OCI-LY7 (cell line): ENCODE measurements around the gene GALR1.

Experiments used
- CTCF ChIP-seq: fragments of 200-600 bp; sonication (generic); conservative IDR thresholded peaks from 2 replicates; pipeline ENCODE4 v1.5.1; 2014; ENCODE audit warnings: mild to moderate bottlenecking, antibody characterized with exemption, low read length, moderate library complexity, mixed read lengths
- EZH2phosphoT487 ChIP-seq: fragments of 200-600 bp; sonication (generic); IDR thresholded peaks from 2 replicates; pipeline ENCODE4 v1.6.1; 2018; ENCODE audit warnings: low read depth, borderline replicate concordance, mild to moderate bottlenecking, mixed run types, antibody characterized with exemption, low read length, moderate library complexity, mixed read lengths

- TF ChIP-seq CTCF, result no peak
- no peak for TF ChIP-seq EZH2phosphoT487
Observed at GRCh38 chr18:77323640-77324299, 74.1 kb downstream of the GALR1 start.
